Embryonic facial prominence (tissue), 1 donor: ENCODE measurements around the gene SRGAP1.
A peak's percentile ranks its signal among the peaks of the same experiment; 100 is the strongest.
"Not testable (repeated sequence)": the region's sequence is repeated elsewhere in the genome, so short reads cannot be mapped to it uniquely, and the experiment has no call there.

Source experiments
- DNase-seq: peaks from one replicate; pipeline ENCODE4 v3.0.0-alpha.2; 2016; ENCODE audit errors: extremely low spot score

SRGAP1 gene

DNA sequence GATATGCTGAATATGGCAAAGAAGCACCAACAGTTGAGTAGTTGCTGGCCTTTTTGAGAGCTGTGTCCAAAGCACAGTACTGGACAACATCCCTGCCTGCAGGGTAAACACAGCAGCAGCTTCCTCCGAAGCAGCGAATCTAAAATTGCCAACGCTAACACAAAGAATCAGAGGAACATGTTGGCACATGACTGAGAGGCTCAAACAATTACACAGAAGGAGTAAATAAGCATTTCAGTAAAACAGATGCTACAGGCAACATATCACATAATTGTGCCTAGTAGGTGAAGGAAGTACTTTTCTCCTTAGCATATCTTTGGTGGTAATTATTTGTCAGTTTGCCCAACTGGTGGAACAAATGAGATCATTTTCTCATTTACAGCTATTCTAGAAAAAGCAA is 325.5 kb downstream of the SRGAP1 start:
- no peak for DNase-seq

DNA sequence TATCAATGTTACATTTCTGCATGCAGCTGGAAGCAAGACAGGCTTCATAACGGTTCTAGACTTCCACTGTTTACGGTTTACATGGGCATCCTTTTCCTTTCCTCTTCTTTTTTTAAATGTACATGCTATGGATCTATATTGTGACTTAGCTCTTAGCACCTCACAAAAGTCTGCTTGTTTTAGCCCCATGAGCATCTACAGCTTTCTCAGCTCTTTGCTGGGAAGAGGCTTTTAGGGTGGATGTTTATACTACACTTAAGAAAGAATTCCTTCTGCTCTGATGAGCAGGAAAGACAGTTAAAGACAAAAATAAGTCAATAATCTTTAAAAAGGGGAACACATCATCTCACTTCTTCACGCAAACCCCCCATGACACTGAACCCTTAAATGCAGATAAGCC is 326.2 kb downstream of the SRGAP1 start:
- no peak for DNase-seq

DNA sequence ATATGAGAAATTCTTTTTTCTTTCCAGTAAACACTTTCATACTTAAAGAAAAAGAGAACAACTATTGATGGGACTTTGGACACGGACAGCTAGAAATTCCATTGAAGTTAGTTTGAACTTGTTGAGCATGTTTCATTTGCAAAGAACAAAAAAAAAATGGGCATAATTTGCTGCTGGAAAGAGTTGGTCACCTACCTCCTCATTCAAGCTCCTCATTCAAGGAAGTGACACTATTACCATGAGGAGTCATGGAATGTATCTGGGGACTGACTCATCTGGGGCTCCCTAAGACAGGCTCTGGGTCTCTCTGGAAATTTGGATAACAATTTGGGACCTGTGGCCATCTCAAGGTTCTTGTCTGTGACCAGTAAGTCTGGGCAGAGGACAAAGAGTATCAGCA is 327.2 kb downstream of the SRGAP1 start:
- DNase-seq: no peak

DNA sequence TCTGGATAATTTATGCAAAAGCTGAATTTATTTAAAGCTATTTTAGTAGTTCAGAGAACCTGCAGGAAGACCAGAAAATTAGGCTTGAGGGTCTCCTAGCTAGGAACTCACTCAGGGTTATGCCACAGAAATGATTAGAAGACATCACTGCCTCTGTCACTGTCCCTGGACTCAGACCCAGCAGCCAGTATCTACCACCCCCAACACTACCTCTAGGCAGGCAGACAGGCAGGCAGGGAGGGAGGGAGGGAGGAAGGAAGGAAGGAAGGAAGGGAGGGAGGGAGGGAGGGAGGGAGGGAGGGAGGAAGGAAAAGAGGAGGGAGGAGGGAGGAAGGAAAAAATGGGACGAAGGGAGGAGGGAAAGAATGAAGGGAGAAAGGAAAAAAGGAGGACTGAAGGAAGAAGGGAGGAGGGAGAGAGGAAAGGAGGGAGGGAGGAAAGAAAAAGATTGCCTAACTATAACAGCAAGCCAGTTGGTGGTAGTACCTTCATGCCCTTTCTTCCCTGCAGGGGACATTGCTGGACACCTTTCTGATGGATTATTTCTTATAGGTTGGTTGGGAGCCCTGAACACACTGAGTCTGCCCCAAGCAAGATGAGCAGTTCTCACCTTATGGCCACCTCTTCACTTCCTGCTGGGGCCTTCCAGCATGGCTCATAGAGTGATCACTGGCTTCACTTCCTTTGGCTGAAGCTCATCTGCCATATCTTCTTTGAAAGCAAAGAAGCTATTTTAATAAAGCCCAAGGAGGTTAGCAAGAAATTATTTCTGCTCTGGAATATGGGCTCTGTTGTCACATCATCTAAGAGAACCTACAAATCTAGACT is 327.9 kb downstream of the SRGAP1 start:
- no peak for DNase-seq

DNA sequence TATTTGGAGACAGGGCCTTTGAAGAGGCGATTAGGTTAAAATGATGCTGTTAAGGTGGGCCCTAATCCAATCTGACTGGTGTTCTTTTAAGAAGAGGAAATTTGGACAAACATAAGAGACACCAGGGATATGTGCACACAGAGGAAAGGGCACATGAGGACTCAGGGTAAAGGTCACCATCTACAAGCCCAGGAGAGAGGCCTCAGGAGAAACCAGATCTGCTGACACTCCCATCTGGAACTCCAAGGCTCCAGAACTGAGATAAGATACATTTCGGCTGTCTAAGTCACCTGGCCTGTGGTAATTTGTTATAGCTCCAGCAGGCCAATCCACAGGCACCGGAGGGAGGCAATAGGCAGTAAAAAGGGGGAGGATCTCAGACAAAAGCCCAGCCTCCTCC is 329.0 kb downstream of the SRGAP1 start:
- no peak for DNase-seq

DNA sequence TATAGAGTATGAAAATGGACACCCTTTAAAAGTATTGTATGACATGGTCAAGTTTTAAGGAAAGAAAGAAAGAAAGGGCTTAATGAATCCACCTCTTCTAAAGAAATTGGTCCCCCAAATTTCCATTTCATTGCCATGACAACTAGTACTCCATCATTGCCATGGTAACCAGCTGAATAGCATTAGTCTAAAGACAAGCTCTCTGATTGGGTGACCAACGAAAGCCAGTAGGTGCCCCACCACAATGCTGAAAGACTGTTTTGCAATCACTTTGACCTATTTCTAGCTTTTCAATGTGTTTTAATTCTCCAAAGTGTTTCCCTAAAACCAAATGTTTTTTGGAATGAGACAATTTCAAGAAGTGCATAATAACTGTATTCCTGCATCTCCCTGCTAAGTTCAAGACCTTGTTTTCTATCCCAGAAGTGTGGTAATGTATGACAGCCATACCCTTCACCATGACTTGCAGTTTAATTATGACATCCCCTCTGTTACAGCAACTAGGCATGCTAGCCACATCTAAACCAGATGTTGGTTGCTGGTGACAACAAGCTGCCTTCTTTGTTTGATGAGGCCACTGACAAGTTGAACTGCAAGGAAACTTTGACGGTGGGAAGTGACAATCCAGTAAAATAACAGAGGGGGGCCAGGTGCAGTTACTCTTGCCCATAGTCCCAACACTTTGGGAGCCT is 330.9 kb downstream of the SRGAP1 start:
- no peak for DNase-seq

DNA sequence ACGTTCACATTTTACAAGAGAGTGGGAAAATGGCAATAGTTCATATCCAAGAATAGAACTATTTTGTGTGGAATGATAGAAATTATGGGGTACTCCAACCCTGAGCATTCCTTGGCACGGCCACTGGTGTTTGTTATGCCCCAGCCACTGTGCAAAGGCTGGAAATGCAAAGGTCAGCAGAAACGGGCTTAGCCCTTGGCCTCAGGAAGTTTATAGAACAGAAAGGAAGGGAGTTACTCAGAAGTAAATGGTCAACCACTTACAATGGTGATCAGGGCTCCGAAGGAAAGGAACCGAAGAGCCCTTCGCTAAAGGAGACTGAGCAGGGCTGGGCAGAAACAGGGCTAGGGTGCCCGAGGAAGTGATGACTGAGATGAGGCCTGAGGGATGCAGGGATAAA is 332.5 kb downstream of the SRGAP1 start:
- no peak for DNase-seq

DNA sequence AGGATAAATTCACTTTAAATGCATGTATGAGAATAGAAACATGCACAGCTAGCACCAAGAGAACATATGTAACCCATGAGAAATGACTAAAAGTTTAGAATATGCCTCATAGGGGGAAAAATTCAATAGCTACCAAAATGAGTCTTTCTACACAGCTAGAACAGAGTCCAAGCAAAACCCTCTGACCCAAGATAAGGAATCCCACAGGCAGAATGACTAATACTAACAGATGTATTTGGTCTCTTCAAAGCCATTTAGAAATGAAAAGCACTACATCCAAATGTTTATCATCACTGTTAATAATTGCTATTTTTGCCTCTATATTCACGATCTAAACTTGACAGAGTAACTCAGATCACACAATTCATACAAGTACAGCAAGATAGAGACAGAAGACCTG is 333.6 kb downstream of the SRGAP1 start:
- DNase-seq: no peak

DNA sequence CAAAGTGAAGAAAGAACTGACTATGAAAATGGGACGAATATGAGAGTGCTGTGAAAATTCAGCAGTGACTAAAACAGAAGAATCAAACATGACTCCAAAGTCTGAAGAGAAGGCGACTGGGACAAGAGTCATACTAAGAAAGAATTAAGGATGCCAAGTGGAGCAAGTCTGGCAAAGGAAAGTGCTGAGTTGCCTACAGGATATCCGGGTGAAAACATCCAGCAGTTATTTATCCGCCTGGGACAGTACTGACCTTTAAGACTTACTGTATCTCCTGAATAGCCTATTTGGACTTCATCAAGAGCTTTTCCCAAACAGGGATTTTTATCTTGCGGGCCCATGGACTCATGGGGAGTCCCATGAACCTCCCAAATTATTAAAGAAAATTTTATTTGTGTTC is 336.5 kb downstream of the SRGAP1 start:
- no peak for DNase-seq

DNA sequence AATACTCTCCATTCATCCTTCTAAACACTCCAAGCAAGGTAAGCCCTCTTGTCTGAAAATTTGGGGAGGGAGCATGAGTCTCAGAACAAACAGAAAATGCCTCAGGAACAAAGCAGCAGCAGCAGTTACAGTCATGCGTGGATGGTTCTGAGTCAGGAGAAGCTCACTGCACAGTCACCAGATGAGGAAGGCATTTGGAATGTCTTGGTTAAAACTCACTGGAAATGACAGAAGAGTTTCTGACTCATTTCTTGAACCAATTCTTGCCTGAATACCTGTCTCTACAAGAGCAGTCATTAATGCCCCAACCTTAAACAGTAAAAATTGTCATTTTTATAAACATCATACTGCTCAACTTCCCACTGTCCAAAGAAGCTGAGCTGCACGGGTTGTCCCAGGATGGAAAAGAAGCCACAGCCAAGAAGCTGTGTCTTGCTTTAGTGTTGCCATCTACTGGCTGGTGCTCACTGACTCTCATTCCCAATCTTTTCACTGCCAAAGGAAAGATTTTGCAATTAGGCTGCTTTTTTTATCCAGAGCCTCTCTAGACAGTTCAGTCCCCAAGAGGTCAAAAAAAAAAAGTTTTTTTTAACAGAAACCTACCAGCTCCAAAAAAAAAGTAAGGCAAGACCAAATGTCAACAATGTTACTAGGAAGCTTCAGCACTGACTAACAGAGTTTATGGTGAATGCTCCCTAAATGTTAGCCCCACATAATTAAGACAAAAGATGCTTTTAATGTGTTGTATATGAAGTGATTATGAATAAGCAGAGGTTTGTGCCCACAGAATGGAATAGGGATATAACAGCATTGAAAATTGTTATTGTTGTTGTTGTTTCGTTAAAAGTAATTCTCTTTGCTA is 337.2 kb downstream of the SRGAP1 start:
- peak; percentile 26 for DNase-seq

DNA sequence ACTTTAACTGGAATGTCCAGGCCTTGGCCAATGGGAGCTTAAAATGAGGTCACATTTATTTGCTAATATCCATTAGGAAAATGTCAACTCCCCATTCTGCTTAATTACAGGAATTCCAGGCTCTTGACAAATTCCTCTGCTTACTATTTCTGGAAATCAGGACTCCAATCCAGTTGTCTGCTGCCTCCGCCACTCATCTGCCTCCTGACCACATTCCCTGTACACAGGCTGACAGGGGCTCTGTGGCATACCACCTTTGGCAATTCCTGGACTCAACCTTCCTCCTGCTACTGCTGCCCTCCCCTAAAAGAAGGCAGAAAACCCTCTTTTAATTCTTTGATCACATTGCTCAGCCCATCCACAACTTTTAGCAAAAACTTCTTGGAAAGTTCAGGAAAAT is 339.7 kb downstream of the SRGAP1 start:
- no peak for DNase-seq

DNA sequence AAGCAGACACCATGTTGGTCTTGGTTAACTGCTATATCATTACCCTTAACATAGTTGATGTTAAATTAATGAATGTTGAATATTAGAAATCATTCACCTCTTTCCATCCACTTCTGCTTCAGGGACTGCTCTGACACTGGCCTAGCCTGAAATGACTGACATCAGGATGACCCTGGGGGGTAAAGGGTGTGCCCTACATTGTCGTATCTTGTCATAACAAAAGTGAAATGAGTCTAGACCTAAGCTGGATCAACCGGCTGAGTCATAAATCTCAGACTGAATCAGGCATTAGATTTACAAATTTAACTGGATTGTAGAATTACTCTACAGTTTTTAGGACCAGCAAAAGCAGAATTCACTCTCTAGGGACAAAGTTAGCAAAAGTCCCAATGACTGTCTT is 342.3 kb downstream of the SRGAP1 start:
- no peak for DNase-seq

DNA sequence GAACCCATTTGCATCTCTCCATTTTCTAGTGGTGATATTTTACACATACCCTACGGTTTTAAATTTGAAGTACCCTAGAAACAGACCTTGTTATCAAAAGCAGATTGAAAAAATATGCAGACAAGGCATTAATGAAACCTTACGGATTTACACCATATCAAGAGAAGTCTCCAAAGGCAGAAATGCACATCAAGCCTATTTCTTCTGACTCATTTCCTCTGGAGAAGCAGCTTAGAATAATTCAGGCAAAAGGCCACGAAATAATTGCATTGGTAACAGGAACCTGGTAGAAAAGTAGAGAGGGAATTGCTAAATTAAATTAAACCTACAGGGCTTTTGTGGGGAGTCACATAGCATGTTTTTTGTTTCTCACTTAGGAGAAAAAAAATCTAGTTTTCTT is 342.9 kb downstream of the SRGAP1 start:
- DNase-seq: no peak

DNA sequence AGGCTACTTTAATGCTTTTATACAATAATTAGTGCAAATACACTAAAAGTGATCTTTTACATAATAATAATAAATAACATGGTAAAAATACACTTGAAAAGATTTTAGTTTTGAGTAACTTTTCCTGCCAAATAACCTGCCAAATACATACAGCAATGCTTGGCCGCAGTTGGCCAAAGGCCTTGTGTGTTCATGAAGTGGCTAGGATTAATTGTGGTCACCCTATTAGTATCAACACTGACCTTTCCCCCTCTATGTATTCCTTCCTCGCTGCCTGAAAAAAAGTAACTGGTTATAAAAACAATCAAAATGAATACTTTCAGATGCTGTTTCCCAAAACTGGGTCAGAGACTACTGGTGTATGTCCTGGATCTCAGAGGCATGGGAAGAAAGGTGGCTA is 343.3 kb downstream of the SRGAP1 start:
- DNase-seq: no peak

DNA sequence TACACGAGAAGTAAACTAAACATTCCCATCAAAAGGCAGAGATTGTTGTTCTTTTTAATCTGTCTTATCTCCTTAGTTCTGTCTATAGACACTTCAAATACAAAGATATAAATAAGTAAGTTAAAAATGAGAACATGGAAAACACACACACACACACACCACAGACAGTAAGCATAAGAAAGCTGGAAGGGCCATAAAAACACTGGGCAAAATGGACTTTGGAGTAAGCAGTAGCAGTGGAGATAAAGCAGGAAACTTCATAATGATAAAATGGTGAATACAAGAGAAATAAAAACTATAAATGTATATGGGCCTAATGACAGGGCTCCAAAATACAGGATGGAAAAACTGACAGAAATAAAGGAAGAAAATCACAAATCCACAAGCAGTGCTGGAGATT is 345.0 kb downstream of the SRGAP1 start:
- DNase-seq: no peak

DNA sequence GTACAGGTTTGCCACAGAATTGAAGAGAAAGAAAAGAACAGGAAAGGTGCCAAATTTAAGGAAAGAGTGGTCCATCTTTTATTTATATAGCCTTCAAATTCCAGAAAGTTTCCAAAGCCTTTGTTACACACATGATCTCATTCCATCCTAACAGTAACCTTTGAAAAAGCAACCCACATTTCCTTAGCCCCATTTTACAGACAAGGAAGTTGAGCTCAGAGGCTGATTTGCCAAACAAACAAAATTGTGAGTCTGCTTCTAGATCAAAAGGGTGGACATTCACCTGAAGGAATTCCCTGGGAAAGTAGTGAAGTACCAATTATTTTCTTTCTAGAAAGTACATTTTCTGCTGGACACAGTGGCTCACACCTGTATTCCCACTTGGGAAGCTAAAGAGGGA is 345.6 kb downstream of the SRGAP1 start:
- no peak for DNase-seq

DNA sequence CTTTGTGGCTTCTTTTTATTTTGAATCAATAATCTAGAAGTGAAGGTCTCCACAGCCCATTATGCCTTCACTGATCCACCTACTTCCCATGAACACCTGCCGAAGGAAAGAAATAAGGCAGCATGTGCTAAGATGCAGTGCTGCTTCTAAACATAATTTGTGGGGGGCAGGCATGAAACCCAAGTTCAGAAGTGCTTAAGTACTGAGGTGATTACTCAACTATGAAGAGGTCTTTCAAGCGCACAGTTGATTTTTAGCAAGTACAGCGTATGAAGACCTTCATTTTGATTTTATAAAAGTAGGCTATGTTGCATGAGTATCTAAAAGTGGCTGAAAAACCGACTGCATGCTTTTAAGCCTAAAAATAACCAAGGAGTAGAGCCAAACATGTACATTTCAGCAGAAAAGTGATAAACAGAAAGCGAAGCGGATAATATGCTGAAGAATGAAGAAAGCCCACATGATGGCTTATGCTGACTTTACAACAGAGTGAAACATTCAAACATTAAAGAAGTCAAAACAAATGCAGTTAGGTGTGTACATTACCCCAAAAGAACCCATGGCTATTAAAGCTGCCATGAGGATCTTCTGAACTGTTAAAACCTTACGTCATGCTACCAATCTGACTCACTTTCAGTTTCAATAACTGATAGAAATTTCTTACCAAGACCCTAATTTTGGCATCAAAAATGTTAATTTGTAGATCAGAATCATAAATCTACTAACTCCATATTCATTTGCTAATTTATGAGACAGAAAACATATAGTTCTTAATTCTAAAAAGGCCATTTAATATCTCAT is 348.3 kb downstream of the SRGAP1 start:
- DNase-seq: no peak

DNA sequence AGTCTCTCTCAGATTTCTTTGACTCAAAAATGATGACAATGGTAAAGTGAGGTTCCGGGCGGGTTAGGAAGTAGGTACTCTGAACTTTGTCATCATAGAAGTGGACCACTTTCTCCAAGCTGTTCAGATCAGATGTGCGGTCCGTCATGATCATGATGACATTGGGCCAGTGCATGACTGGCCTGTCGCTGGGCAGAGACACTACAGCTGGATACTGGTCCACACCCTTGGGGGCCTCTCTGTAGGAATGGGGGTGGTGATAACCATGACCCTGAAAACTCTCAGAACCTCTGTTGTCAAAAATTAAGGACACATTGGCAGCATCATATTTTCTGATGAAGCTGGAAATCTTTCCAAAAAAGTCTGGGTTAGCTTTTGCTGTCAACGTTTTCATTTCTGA is 349.4 kb downstream of the SRGAP1 start:
- DNase-seq: no peak

DNA sequence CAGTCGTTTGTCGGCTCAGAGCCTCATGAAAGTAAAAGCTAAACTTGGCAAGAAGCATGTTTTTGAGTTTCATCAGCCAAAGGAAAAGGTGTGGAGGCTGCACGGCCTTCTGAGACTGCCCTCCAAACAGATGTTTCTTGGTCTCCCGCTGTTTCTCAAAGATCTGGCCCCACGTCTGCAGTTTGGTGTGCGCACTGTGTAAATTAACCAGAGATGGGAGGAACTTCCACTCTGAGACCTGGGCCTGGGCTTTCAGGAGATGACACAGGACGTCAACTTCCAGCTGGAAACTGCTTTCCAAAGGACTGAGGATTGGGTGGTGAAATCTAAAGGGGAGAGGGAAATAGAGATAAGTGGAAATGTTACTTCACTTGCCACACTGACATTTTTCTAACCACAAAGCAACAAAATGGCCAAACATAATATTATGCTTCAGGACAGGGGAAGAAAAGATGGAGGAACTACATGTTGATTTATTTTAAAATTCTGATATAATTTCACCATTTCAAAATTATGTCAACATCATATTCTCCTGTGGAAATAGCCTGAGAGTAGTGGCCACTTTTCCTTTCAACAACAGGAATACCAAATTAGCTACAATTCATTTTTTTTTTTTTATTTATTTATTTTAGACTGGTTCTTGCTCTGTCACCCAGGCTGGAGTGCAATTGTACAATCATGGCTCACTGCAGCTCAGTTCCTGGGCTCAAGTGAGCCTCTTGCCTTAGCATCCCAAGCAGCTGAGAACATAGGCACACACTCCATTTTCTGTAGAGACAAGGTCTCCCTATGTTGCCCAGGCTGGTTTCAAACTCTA is 350.0 kb downstream of the SRGAP1 start:
- DNase-seq: no peak

DNA sequence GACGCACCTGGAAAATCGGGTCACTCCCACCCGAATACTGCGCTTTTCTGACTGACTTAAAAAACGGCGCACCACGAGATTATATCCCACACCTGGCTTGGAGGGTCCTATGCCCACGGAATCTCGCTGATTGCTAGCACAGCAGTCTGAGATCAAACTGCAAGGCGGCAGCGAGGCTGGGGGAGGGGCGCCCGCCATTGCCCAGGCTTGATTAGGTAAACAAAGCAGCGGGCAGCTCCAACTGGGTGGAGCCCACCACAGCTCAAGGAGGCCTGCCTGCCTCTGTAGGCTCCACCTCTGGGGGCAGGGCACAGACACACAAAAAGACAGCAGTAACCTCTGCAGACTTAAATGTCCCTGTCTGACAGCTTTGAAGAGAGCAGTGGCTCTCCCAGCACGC is 351.3 kb downstream of the SRGAP1 start:
- DNase-seq: not testable (repeated sequence)

DNA sequence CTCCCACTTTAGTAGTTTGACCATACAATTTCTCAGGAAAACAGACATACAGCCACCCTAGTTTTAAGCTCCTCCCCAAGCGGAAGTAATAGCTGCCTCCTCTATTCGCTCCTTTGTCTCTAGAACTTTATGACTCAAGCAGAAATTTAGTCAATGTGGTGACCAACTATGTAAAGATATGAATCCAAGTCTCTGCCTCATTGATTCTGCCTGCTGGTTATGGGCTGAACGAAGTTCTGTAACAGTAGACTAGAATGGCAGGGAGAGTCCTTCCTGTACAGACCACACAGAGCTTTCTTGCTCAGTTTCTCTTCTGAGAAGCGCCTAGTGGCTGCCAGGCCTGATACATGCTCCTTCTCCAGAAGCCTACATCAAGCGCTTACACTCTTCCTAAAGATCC is 358.5 kb downstream of the SRGAP1 start:
- DNase-seq: no peak
